Measurements from ENCODE around the gene TSC22D2.

TSC22D2 gene

GRCh38 chr3:150396491-150396890, 11.6 kb upstream of the TSC22D2 start:
- H3K36me3 ChIP-seq (ENCODE audit: control insufficient read depth, low read length) = no peaks in the 10 kb centered on the region
- H3K4me3 ChIP-seq (ENCODE audit: low read length) = no peak overlapping the region
- H3F3A ChIP-seq (ENCODE audit: control insufficient read depth, insufficient read depth) = no peaks in the 10 kb centered on the region
- TF ChIP-seq EZH2phosphoT487 (IDR thresholded peaks at IDR 0.05; ENCODE audit: borderline replicate concordance, low read length) (no peak), CTCF (IDR thresholded peaks at IDR 0.05; ENCODE audit: low read depth, low read length, poor library complexity, severe bottlenecking) (no peak)
- peaks cover 5% of the 10 kb centered on the region for H3K4me1 ChIP-seq (ENCODE audit: control insufficient read depth, low read length)
- H3K79me2 ChIP-seq (ENCODE audit: control insufficient read depth, low read length) = no peaks in the 10 kb centered on the region
- no peaks in the 10 kb centered on the region for H4K20me1 ChIP-seq (ENCODE audit: control insufficient read depth, insufficient read depth, low read depth, low read length)
- no peak overlapping the region for H3K4me2 ChIP-seq (ENCODE audit: low read length)
- H3K27me3 ChIP-seq (ENCODE audit: control insufficient read depth, low read length) = no peaks in the 10 kb centered on the region
- H3K27ac ChIP-seq (ENCODE audit: low read depth, low read length) = no peak overlapping the region
- H3K9me3 ChIP-seq (ENCODE audit: control insufficient read depth, insufficient read depth, low read length) = no peaks in the 10 kb centered on the region
- no peaks in the 10 kb centered on the region for H3K9me2 ChIP-seq (replicated peaks; ENCODE audit: control insufficient read depth, low read length)

GRCh38 chr3:150396956-150397550, 11.0 kb upstream of the TSC22D2 start:
- TF ChIP-seq EZH2phosphoT487 (IDR thresholded peaks at IDR 0.05; ENCODE audit: borderline replicate concordance, low read length) = no peak
- no peak for TF ChIP-seq CTCF (IDR thresholded peaks at IDR 0.05; ENCODE audit: low read depth, low read length, poor library complexity, severe bottlenecking)
- H3K9me3 ChIP-seq (ENCODE audit: control insufficient read depth, insufficient read depth, low read length) = no peaks in the 10 kb centered on the region
- no peaks in the 10 kb centered on the region for H3K9me2 ChIP-seq (replicated peaks; ENCODE audit: control insufficient read depth, low read length)
- peaks cover 11% of the 10 kb centered on the region for H3K4me1 ChIP-seq (ENCODE audit: control insufficient read depth, low read length)
- no peaks in the 10 kb centered on the region for H3K79me2 ChIP-seq (ENCODE audit: control insufficient read depth, low read length)
- no peak overlapping the region for H3K27ac ChIP-seq (ENCODE audit: low read depth, low read length)
- H3K4me3 ChIP-seq (ENCODE audit: low read length) = no peak overlapping the region
- H4K20me1 ChIP-seq (ENCODE audit: control insufficient read depth, insufficient read depth, low read depth, low read length) = no peaks in the 10 kb centered on the region
- H3K36me3 ChIP-seq (ENCODE audit: control insufficient read depth, low read length) = no peaks in the 10 kb centered on the region
- no peak overlapping the region for H3K4me2 ChIP-seq (ENCODE audit: low read length)
- no peaks in the 10 kb centered on the region for H3K27me3 ChIP-seq (ENCODE audit: control insufficient read depth, low read length)
- H3F3A ChIP-seq (ENCODE audit: control insufficient read depth, insufficient read depth) = no peaks in the 10 kb centered on the region

- Histone ChIP-seq H3K27me3 (ENCODE audit: control insufficient read depth, low read length) (no peaks in the 10 kb centered on the region), H3K27ac (ENCODE audit: low read depth, low read length) (no peak overlapping the region), H3K9me2 (replicated peaks; ENCODE audit: control insufficient read depth, low read length) (no peaks in the 10 kb centered on the region), H3K4me1 (ENCODE audit: control insufficient read depth, low read length) (peaks cover 14% of the 10 kb centered on the region), H4K20me1 (ENCODE audit: control insufficient read depth, insufficient read depth, low read depth, low read length) (no peaks in the 10 kb centered on the region), H3K79me2 (ENCODE audit: control insufficient read depth, low read length) (no peaks in the 10 kb centered on the region), H3K4me2 (ENCODE audit: low read length) (no peak overlapping the region), H3K9me3 (ENCODE audit: control insufficient read depth, insufficient read depth, low read length) (no peaks in the 10 kb centered on the region), H3F3A (ENCODE audit: control insufficient read depth, insufficient read depth) (no peaks in the 10 kb centered on the region), H3K36me3 (ENCODE audit: control insufficient read depth, low read length) (no peaks in the 10 kb centered on the region), H3K4me3 (ENCODE audit: low read length) (no peak overlapping the region)
- TF ChIP-seq EZH2phosphoT487 (IDR thresholded peaks at IDR 0.05; ENCODE audit: borderline replicate concordance, low read length) (no peak), CTCF (IDR thresholded peaks at IDR 0.05; ENCODE audit: low read depth, low read length, poor library complexity, severe bottlenecking) (no peak)
Observed at GRCh38 chr3:150399060-150399459, 9.0 kb upstream of the TSC22D2 start.

All from DOHH2 (cell line).